Measurements from ENCODE around the gene F5. TPM values are rescaled to one million over a fixed set of nuclear protein-coding genes. Genes with fewer than 3 reads are reported as not detected.
A peak's percentile ranks its signal among the peaks of the same experiment; 100 is the strongest.

The F5 gene
- polyA plus RNA-seq, 4 donors: under 0.01 to 2.5 (median 0.36) TPM; not detected in 1

GRCh38 chr1:169595764-169596711 lies 9.8 kb upstream of the F5 start:
- Histone ChIP-seq H3K36me3 (ENCODE audit: control insufficient read depth in 3 of 3, insufficient read depth in 2 of 3, low read depth in 1 of 3, low read length in 3 of 3) (no peaks in the 10 kb centered on the region), H3K27ac (ENCODE audit: low read depth in 1 of 3, low read length in 2 of 3) (no peak overlapping the region), H3K27me3 (ENCODE audit: control insufficient read depth in 3 of 3, insufficient read depth in 3 of 3, low read length in 3 of 3) (peaks cover 0 to 10% (median 2%) of the 10 kb centered on the region in 3 donors), H3K4me3 (ENCODE audit: low read depth in 1 of 3, low read length in 3 of 3) (no peak overlapping the region), H3K9me3 (ENCODE audit: control insufficient read depth in 2 of 2, insufficient read depth in 1 of 2, low read depth in 1 of 2, low read length in 1 of 2) (no peaks in the 10 kb centered on the region), H3K4me1 (ENCODE audit: control insufficient read depth in 3 of 3, insufficient read depth in 2 of 3, low read depth in 1 of 3, low read length in 2 of 3) (no peaks in the 10 kb centered on the region)
- DNase-seq: peak in 1 of 2 donors; percentile 33
- 32 to 53% (median 50%) methylated on average over 3 of the region's 3 CpGs for WGBS, 3 donors
- no peak for FAIRE-seq

- DNase-seq: no peak
- Histone ChIP-seq H3K9me3 (ENCODE audit: control insufficient read depth in 2 of 2, insufficient read depth in 1 of 2, low read depth in 1 of 2, low read length in 1 of 2) (no peaks in the 10 kb centered on the region), H3K4me1 (ENCODE audit: control insufficient read depth in 3 of 3, insufficient read depth in 2 of 3, low read depth in 1 of 3, low read length in 2 of 3) (no peaks in the 10 kb centered on the region), H3K27me3 (ENCODE audit: control insufficient read depth in 3 of 3, insufficient read depth in 3 of 3, low read length in 3 of 3) (peaks cover 0 to 5% (median 2%) of the 10 kb centered on the region in 3 donors), H3K36me3 (ENCODE audit: control insufficient read depth in 3 of 3, insufficient read depth in 2 of 3, low read depth in 1 of 3, low read length in 3 of 3) (no peaks in the 10 kb centered on the region), H3K4me3 (ENCODE audit: low read depth in 1 of 3, low read length in 3 of 3) (no peak overlapping the region), H3K27ac (ENCODE audit: low read depth in 1 of 3, low read length in 2 of 3) (no peak overlapping the region)
- WGBS, 3 donors: 43 to 52% (median 49%) methylated on average over 3 of the region's 3 CpGs
- no peak for FAIRE-seq
These were observed 8.1 kb upstream of the F5 start for GRCh38 chr1:169594391-169594790.

GRCh38 chr1:169590932-169591331 lies 4.7 kb upstream of the F5 start:
- H3K4me3 ChIP-seq (ENCODE audit: low read depth in 1 of 3, low read length in 3 of 3): no peak overlapping the region
- FAIRE-seq (no peak), DNase-seq (no peak)
- no peaks in the 10 kb centered on the region for H3K4me1 ChIP-seq (ENCODE audit: control insufficient read depth in 3 of 3, insufficient read depth in 2 of 3, low read depth in 1 of 3, low read length in 2 of 3)
- no peaks in the 10 kb centered on the region for H3K36me3 ChIP-seq (ENCODE audit: control insufficient read depth in 3 of 3, insufficient read depth in 2 of 3, low read depth in 1 of 3, low read length in 3 of 3)
- 61 to 80% (median 67%) methylated on average over 5 of the region's 5 CpGs for WGBS, 3 donors
- H3K27ac ChIP-seq (ENCODE audit: low read depth in 1 of 3, low read length in 2 of 3): no peak overlapping the region
- H3K9me3 ChIP-seq (ENCODE audit: control insufficient read depth in 2 of 2, insufficient read depth in 1 of 2, low read depth in 1 of 2, low read length in 1 of 2): no peaks in the 10 kb centered on the region
- peaks cover 0 to 18% (median 0%) of the 10 kb centered on the region in 3 donors for H3K27me3 ChIP-seq (ENCODE audit: control insufficient read depth in 3 of 3, insufficient read depth in 3 of 3, low read length in 3 of 3)

GRCh38 chr1:169588785-169589485 lies 2.7 kb upstream of the F5 start:
- 75 to 80% (median 79%) methylated on average over 4 of the region's 4 CpGs for WGBS, 3 donors
- H3K9me3 ChIP-seq (ENCODE audit: control insufficient read depth in 2 of 2, insufficient read depth in 1 of 2, low read depth in 1 of 2, low read length in 1 of 2): no peaks in the 10 kb centered on the region
- no peak for FAIRE-seq
- no peak overlapping the region for H3K4me3 ChIP-seq (ENCODE audit: low read depth in 1 of 3, low read length in 3 of 3)
- peaks cover 0 to 22% (median 0%) of the 10 kb centered on the region in 3 donors for H3K27me3 ChIP-seq (ENCODE audit: control insufficient read depth in 3 of 3, insufficient read depth in 3 of 3, low read length in 3 of 3)
- H3K36me3 ChIP-seq (ENCODE audit: control insufficient read depth in 3 of 3, insufficient read depth in 2 of 3, low read depth in 1 of 3, low read length in 3 of 3): no peaks in the 10 kb centered on the region
- no peaks in the 10 kb centered on the region for H3K4me1 ChIP-seq (ENCODE audit: control insufficient read depth in 3 of 3, insufficient read depth in 2 of 3, low read depth in 1 of 3, low read length in 2 of 3)
- no peak overlapping the region for H3K27ac ChIP-seq (ENCODE audit: low read depth in 1 of 3, low read length in 2 of 3)
- DNase-seq: no peak

GRCh38 chr1:169588112-169588511 lies 1.8 kb upstream of the F5 start:
- 3 to 39% (median 4%) methylated on average over 1 of the region's 1 CpG for WGBS, 3 donors
- H3K4me1 ChIP-seq (ENCODE audit: control insufficient read depth in 3 of 3, insufficient read depth in 2 of 3, low read depth in 1 of 3, low read length in 2 of 3): no peaks in the 10 kb centered on the region
- peaks cover 0 to 21% (median 0%) of the 10 kb centered on the region in 3 donors for H3K27me3 ChIP-seq (ENCODE audit: control insufficient read depth in 3 of 3, insufficient read depth in 3 of 3, low read length in 3 of 3)
- DNase-seq (no peak), FAIRE-seq (no peak)
- H3K36me3 ChIP-seq (ENCODE audit: control insufficient read depth in 3 of 3, insufficient read depth in 2 of 3, low read depth in 1 of 3, low read length in 3 of 3): no peaks in the 10 kb centered on the region
- H3K9me3 ChIP-seq (ENCODE audit: control insufficient read depth in 2 of 2, insufficient read depth in 1 of 2, low read depth in 1 of 2, low read length in 1 of 2): no peaks in the 10 kb centered on the region
- H3K27ac ChIP-seq (ENCODE audit: low read depth in 1 of 3, low read length in 2 of 3): no peak overlapping the region
- no peak overlapping the region for H3K4me3 ChIP-seq (ENCODE audit: low read depth in 1 of 3, low read length in 3 of 3)

GRCh38 chr1:169586067-169586394 lies 250 bp downstream of the F5 start:
- FAIRE-seq: no peak
- H3K27me3 ChIP-seq (ENCODE audit: control insufficient read depth in 3 of 3, insufficient read depth in 3 of 3, low read length in 3 of 3): peaks cover 0 to 22% (median 0%) of the 10 kb centered on the region in 3 donors
- 7 to 18% (median 15%) methylated on average over 5 of the region's 5 CpGs for WGBS, 3 donors
- no peaks in the 10 kb centered on the region for H3K36me3 ChIP-seq (ENCODE audit: control insufficient read depth in 3 of 3, insufficient read depth in 2 of 3, low read depth in 1 of 3, low read length in 3 of 3)
- H3K9me3 ChIP-seq (ENCODE audit: control insufficient read depth in 2 of 2, insufficient read depth in 1 of 2, low read depth in 1 of 2, low read length in 1 of 2): no peaks in the 10 kb centered on the region
- no peak for DNase-seq
- no peak overlapping the region for H3K27ac ChIP-seq (ENCODE audit: low read depth in 1 of 3, low read length in 2 of 3)
- H3K4me3 ChIP-seq (ENCODE audit: low read depth in 1 of 3, low read length in 3 of 3): no peak overlapping the region
- no peaks in the 10 kb centered on the region for H3K4me1 ChIP-seq (ENCODE audit: control insufficient read depth in 3 of 3, insufficient read depth in 2 of 3, low read depth in 1 of 3, low read length in 2 of 3)

- FAIRE-seq: no peak
- peaks cover 0 to 22% (median 2%) of the 10 kb centered on the region in 3 donors for H3K27me3 ChIP-seq (ENCODE audit: control insufficient read depth in 3 of 3, insufficient read depth in 3 of 3, low read length in 3 of 3)
- no peak overlapping the region for H3K4me3 ChIP-seq (ENCODE audit: low read depth in 1 of 3, low read length in 3 of 3)
These were observed 1.1 kb downstream of the F5 start for GRCh38 chr1:169585181-169585580.

GRCh38 chr1:169584483-169585144 lies 1.7 kb downstream of the F5 start:
- no peak for FAIRE-seq
- 9 to 43% (median 22%) methylated on average over 4 of the region's 4 CpGs for WGBS, 3 donors
- peak in 1 of 2 donors; percentile 35 for DNase-seq

More at GRCh38 chr1:169585181-169585580, 1.1 kb downstream of the F5 start:
- no peak for DNase-seq
- H3K4me1 ChIP-seq (ENCODE audit: control insufficient read depth in 3 of 3, insufficient read depth in 2 of 3, low read depth in 1 of 3, low read length in 2 of 3): no peaks in the 10 kb centered on the region
- H3K36me3 ChIP-seq (ENCODE audit: control insufficient read depth in 3 of 3, insufficient read depth in 2 of 3, low read depth in 1 of 3, low read length in 3 of 3): no peaks in the 10 kb centered on the region
- no peak overlapping the region for H3K27ac ChIP-seq (ENCODE audit: low read depth in 1 of 3, low read length in 2 of 3)
- no peaks in the 10 kb centered on the region for H3K9me3 ChIP-seq (ENCODE audit: control insufficient read depth in 2 of 2, insufficient read depth in 1 of 2, low read depth in 1 of 2, low read length in 1 of 2)

More at GRCh38 chr1:169584483-169585144, 1.7 kb downstream of the F5 start:
- Histone ChIP-seq H3K36me3 (ENCODE audit: control insufficient read depth in 3 of 3, insufficient read depth in 2 of 3, low read depth in 1 of 3, low read length in 3 of 3) (no peaks in the 10 kb centered on the region), H3K4me3 (ENCODE audit: low read depth in 1 of 3, low read length in 3 of 3) (no peak overlapping the region), H3K27me3 (ENCODE audit: control insufficient read depth in 3 of 3, insufficient read depth in 3 of 3, low read length in 3 of 3) (peaks cover 0 to 22% (median 2%) of the 10 kb centered on the region in 3 donors), H3K4me1 (ENCODE audit: control insufficient read depth in 3 of 3, insufficient read depth in 2 of 3, low read depth in 1 of 3, low read length in 2 of 3) (no peaks in the 10 kb centered on the region), H3K27ac (ENCODE audit: low read depth in 1 of 3, low read length in 2 of 3) (no peak overlapping the region), H3K9me3 (ENCODE audit: control insufficient read depth in 2 of 2, insufficient read depth in 1 of 2, low read depth in 1 of 2, low read length in 1 of 2) (no peaks in the 10 kb centered on the region)
